ENCODE results near the gene ABCA9.

GRCh38 chr17:69065113-69065512 is 4.4 kb upstream of the ABCA9 start:
- no peak for TF ChIP-seq SIN3A (IDR thresholded peaks at IDR 0.05; ENCODE audit: borderline replicate concordance, insufficient read depth, low read length)
- no peak for TF ChIP-seq FOXP2 (optimal IDR thresholded peaks at IDR 0.05; ENCODE audit: borderline replicate concordance, extremely low read depth, extremely low read length, insufficient read depth)

Data from PFSK-1 (cell line).